HG03571 (cell line): ENCODE data around the gene ASPRV1.
"Not testable (repeated sequence)": the region's sequence is repeated elsewhere in the genome, so short reads cannot be mapped to it uniquely, and the experiment has no call there.

Experiments used
- ATAC-seq: cut with Tn5 transposase; IDR thresholded peaks from one replicate; pipeline ENCODE4 v1.9.1; 2021; ENCODE audit not compliant: unreplicated experiment

Gene ASPRV1

GRCh38 chr2:69961496-69961895 is at the start of gene ASPRV1:
Gene ASPRV1 (minus strand): TSS chr2:69961631. CDS start chr2:69961436, 195 bp downstream.
- ATAC-seq, result no peak

- ATAC-seq, result no peak
Measured at GRCh38 chr2:70010576-70011111, 49.2 kb upstream of the ASPRV1 start.

GRCh38 chr2:70009762-70010575 is 48.5 kb upstream of the ASPRV1 start:
- ATAC-seq, result no peak

- no peak for ATAC-seq
Measured at GRCh38 chr2:70008290-70008689, 46.9 kb upstream of the ASPRV1 start.

- ATAC-seq, result no peak
Measured at GRCh38 chr2:70007151-70007550, 45.7 kb upstream of the ASPRV1 start.

- no peak for ATAC-seq
Measured at GRCh38 chr2:70006447-70006784, 45.0 kb upstream of the ASPRV1 start.

- no peak for ATAC-seq
Measured at GRCh38 chr2:70005752-70006446, 44.5 kb upstream of the ASPRV1 start.

GRCh38 chr2:70005216-70005615 is 43.8 kb upstream of the ASPRV1 start:
- ATAC-seq, result no peak

- ATAC-seq, result no peak
Measured at GRCh38 chr2:70003093-70003830, 41.8 kb upstream of the ASPRV1 start.

GRCh38 chr2:70002241-70002899 is 40.9 kb upstream of the ASPRV1 start:
- ATAC-seq, result no peak

GRCh38 chr2:70000529-70000928 is 39.1 kb upstream of the ASPRV1 start:
- ATAC-seq, result not testable (repeated sequence)

- ATAC-seq, result no peak
Measured at GRCh38 chr2:69998761-69999160, 37.3 kb upstream of the ASPRV1 start.

GRCh38 chr2:69997015-69997830 is 35.8 kb upstream of the ASPRV1 start:
- no peak for ATAC-seq

GRCh38 chr2:69995511-69995910 is 34.1 kb upstream of the ASPRV1 start:
- no peak for ATAC-seq

GRCh38 chr2:69994166-69994565 is 32.7 kb upstream of the ASPRV1 start:
- ATAC-seq, result no peak

- no peak for ATAC-seq
Measured at GRCh38 chr2:69993708-69994107, 32.3 kb upstream of the ASPRV1 start.

- ATAC-seq, result no peak
Measured at GRCh38 chr2:69993048-69993565, 31.7 kb upstream of the ASPRV1 start.

- ATAC-seq, result no peak
Measured at GRCh38 chr2:69992310-69993047, 31.0 kb upstream of the ASPRV1 start.

GRCh38 chr2:69989441-69990105 is 28.1 kb upstream of the ASPRV1 start:
- no peak for ATAC-seq
